Epidermal melanocyte (primary cell): ENCODE results near the gene KCNC1.

Source experiments
- DNase-seq: peaks from one replicate; pipeline ENCODE4 v3.0.0; 2011; ENCODE audit warnings: low spot score; ENCODE audit not compliant: insufficient read length

Gene KCNC1

DNA sequence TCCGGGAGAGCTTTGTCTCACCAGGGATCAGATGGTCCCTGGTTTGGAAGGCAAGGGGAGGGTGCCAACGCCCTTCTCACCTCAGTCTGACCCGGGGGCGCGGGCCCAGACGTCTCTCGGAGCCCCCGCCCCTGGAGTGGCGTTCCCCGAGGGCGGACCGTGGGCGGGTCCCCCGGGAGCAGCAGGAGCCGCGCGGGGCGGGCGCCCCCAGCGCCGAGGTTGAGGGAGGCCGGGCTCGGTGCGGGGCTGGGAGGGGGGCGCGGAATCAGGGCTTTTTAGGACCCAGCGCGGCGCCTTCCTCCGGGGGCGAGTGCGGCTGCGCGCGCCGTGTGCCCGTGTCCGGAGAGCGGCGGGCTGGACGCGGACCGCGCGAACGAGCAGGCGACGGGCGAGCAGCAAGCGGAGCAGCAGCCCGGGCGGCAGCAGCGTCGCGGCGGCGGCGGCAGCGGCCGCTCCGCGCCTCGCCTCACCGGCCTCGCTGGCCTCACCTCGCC is at the start of gene KCNC1:
TSS of gene KCNC1 (plus strand) at position 364 of the 494 bp plus-strand sequence. CDS start 1,222 bp downstream, outside the sequence.
- no peak for DNase-seq

DNA sequence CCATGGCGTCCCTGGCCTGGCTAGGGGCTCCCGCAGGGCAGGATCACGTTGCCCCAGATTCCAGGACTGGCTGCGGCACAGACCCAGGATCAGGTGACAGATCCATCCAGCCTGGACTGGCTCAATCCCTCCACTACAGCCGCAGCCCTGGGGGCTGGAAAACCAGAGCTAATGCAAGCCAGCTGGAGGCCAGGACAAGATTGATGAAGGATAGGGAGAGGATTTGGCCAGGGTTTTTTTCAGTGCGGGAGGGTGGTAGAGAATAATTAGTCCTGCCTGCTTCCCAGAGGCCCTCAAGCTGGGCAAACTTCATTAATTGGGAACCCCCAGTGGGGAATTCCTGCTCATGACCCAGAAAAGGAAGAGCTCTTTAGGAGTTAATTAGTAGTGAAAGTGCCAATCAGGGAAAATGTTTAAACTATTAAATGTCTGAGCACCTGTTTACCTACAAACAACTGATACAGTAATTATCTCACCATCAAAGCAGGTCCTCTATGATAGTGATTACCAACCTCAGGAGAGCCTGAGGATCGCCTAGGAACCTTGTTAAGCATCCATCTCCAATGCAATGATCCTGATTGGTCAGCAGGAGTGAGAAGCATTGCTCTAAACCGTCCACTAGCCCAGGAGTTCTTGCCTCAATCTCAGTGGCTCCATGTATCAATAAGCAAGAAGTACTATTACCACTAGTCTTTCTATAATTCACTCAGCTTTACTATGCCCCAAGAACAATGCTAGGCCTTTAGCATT is 48.2 kb upstream of the KCNC1 start:
- DNase-seq, result no peak

DNA sequence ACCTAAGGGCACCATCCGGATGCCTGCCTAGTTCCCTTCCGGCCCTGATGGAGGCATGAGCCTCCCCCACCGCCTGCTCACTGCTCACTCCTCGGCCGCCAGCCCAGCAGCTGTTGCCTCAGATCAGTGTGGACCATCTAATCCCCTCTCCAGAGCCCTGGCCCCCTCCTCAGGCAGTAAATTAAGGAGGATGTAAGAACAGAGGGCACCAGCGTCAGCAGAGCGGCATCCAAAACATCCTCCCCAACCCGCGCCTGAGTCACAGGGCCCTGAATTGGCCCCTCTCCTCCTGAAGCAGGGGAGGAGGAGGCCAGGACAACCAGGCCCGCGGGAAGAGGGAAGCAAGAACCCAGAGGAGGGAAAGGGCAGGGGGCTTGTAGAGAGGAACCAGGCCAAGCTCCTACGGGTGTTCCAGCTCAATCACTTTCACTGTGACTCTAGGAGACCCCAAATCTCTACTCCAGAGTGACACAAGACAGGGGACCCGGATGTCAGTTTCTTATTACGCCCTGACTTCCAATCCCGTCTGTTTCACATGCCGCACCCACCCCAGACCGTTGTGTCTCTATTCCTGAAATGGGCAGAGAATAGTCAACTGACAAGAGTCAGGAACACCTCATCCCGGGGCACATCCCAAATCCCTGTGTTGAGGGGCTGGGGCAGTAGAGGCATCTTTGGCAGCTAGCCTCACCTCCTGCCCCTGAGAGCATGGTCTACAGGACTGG is 46.5 kb upstream of the KCNC1 start:
- no peak for DNase-seq

DNA sequence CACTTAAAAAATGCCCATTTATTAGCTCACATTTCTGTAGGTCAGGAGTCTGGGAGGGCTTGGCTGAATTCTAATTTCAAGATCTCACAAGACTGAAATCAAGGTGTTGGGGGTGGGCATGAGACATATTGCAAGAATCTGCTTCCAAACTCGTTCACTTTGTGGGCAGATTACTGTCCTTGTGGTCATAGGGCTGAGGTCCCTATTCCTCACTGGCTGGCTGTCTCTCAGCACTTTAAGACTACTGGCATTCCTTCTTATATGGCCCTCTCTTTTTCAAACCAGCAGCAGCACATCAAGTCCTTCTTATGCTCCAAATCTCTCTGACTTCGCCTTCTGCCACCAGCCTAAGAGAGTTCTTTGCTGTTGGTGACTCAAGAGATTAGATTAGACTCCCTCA is 43.0 kb upstream of the KCNC1 start:
- no peak for DNase-seq

DNA sequence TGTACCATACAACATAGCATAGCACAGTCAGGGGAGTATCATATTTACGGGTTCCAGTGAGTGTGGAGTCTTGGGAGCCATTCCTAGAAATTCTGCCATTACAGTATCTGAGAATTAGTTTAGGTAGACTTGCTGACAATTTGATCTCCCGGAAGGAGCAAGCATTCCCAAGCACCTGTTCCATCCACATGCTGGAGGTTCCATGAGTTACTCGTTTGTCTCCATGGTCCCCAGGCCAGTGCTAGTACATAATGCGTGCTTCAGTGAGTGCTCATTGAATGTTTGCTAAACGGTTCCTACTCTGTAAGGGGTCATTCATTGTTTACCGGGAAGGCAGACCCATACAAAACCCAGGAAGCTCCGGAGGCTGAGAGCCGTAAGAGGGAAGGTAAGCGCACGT is 42.6 kb upstream of the KCNC1 start:
- DNase-seq, result no peak

DNA sequence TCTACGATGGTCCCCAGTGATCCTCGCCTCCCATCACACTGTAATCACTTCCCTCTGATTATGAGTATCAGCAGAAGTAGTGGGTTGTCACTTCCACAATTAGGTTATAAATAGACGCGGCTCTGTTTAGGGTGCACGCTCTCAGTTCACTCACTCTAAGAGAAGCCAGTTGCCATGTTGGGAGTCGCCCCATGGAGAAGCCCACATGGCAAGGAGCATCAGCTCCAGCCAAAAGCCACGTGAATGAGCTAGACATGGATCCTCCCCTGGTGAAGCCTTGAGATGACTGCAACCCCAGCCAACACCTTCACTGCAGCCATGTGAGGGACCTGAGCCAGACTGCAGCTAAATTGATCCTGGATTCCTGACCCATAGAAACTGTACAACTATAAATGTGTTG is 41.6 kb upstream of the KCNC1 start:
- DNase-seq, result no peak

DNA sequence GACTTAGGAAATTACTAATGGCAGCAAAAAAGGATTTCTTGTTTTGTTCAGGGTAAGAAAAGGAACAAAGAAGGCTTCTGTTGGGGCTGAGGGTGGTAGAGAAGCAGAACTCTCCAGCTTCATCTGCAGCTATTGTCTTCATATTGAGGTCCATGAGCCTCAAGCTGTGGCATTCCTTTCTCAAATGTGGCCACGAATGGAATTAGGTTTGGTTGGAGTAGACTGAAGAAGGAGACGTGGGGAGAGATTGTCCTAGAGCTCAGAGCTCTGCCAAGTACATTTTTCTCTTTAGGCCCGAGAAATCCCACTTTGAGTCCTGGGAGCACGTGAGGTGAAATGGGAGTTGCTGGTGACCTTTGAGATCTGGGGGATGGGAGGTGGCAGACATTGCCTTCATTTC is 41.0 kb upstream of the KCNC1 start:
- no peak for DNase-seq

DNA sequence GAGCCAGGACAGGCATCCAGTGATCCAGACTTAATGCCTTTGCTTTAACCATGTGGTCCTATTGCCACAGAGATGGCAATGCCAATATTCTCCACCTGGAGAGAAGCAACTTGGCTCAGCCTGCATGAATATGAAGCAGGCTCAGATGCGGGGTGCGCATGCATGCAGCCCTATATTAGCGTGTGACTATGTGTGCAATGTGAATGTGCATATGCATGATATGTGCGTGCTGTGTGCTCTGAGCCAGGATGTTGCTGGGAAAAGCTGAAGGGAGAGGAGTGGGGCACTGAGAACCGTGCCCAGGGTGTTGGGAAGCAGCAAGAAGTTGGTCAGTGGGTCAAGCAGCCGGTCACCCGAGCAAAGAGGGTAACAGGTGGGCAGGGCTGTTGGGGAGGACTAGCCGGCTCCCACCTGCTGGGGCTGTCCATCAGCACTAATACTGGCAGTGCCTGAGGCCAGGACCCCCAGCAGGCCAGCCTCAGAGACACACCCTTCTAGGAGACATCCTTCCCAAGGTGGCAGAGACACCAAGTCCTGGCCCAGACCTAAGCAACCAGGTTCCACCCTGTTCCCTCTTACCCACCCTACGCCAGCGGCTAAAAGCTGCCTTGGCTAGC is 40.0 kb upstream of the KCNC1 start:
- no peak for DNase-seq

DNA sequence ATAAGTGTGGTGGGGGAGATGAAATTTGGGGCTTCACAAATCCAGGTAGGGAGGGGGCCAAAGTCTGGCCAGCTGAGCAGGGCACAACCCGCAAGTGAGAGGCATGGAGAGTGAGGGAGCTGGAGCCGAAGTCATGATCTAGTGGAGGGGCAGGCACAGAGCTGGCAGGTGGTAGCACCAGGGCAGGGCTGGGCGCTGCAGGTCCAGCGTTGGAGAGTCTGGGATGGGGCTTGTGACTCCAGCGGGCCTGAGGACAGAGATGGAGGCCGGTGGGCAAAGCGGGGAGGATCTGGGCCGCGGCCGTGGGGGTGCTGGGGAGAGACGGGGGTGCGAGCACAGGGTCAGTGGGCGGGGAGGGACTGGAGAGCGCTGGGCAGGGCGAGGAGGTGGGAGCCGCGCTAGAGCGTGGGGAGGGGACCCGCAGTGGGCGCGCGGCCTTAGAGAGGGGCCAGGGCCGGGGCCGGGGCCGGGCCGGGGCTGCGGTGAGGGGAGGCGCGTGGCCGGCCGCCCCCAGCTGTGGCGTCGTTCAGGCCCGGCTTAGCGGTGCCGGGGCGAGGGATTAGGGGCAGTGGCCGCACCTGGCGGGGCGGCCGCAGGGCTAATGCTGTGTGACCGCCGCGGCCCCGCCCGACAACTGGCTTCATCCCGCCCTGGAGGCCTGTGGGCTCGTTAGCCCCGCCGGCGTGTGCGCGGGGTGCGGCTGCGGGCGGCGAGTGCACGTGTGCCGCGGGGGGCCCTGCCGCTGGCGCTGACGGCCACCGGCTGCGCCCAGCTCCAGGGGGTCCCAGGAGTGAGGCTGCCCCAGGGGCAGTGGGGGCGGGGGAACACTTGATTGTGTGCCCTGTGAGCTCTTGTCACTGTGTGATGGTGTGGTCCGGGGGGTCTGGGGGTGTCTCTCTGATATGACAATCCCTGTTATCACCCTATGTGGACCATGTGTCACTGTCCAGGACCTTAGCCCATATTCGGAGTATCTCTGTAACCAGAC is 38.8 kb upstream of the KCNC1 start:
- no peak for DNase-seq

DNA sequence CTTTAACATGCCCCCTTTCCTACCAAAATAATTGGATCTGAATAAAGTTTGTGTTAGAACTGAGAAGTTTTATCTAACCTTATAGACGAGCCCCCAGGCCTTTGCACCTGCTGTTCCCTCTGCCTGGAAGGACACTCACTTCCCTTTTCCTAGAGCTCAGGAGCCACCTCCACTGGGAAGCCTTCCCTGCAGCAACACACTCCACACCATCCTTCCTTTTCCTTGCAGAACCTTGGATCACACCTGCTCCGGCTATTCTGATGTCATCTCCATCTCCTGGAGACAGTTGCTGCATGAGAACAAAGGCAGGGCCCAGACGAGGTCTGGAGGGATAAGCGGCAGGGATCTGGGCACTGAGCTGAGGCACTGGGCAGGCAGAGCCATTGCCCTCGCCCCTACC is 37.8 kb upstream of the KCNC1 start:
- DNase-seq, result no peak

- DNase-seq, result no peak
Measured at GRCh38 chr11:17697175-17697949, 37.2 kb upstream of the KCNC1 start.

DNA sequence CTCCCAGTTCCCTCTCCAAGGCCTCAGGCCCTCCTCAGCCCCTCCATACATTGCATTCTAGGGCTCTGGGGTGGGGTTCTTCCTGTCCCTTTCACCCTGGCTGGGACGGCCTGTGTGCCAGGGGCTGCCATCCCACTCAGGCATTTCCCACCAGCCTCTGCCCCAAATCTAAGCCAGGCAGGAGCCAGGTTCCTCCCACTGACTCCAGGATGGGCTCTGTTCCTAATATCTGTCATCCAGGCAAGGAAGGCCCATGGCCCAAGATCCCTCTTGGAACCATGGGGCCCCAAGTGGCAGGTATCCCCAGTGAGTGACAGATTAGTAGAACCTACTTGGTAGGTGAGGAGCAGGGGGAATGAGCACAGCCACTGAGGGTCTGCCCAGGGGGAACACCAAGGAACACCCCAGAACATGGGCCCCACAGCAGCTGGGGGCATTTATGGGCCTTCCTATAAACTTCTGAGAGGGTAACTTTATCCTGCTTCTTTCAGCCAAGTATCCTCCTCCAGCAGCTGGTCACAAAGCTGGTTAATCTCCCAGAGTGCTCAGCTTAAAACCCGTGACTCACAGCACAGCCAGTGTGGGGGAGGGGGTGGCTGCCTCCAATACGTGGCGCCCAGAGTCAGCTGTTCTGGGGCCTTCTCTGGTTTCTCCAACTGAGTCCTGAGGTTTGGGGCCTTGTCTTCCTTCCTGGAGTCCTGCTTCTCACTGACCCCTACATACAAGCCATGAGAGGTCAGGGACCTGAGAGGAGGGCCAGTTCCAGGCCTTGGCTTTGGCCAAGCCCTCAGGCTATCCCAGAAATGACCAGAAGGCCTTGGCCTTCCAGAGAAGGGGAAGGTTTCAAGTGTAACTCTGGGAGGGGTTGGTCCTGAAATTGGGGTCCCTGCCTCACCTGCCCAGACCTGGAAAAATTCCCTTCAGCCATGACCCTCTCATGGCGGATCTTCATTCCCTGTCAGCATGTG is 35.1 kb upstream of the KCNC1 start:
- DNase-seq, result no peak

GRCh38 chr11:17700991-17701390 is 33.6 kb upstream of the KCNC1 start:
- DNase-seq, result no peak

- no peak for DNase-seq
Measured at GRCh38 chr11:17702876-17703275, 31.7 kb upstream of the KCNC1 start.

DNA sequence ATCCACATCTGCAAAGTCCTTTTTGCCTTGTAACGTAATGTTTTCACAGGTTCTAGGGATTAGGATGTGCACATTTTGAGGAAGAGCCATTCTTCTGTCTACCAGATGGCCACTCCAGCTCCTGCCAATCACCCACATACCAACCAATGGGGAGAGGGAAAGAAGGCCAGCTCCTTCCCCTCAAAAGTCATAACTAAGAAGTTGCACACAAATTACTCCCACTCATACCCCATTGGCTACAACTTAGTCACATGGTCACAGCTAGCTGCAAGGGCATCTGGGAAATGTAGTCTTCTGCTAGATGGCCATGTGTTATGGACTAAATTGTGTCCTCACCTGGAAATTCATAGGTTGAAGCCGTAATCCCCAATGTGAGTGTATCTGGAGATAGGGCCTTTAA is 30.6 kb upstream of the KCNC1 start:
- no peak for DNase-seq

- no peak for DNase-seq
Measured at GRCh38 chr11:17707830-17708229, 26.8 kb upstream of the KCNC1 start.

DNA sequence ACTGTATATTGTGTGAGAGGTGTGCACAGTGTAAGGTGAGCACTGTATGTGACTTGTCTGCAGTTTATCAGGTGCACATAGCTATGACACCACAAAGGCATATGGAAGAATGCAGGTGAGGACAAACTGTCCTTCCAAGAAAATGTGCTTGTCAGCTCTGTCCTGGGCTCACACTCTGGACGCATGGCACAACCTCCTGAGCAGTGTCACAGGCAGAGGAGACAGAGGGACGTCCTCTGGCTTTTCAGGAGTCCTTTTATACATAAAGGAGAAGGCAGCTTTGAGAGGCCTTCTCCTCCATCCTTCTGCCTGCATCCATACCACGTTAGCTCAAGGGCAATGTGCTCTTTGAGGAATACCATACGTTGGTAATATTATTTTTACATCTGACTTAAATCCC is 22.7 kb upstream of the KCNC1 start:
- DNase-seq, result no peak

DNA sequence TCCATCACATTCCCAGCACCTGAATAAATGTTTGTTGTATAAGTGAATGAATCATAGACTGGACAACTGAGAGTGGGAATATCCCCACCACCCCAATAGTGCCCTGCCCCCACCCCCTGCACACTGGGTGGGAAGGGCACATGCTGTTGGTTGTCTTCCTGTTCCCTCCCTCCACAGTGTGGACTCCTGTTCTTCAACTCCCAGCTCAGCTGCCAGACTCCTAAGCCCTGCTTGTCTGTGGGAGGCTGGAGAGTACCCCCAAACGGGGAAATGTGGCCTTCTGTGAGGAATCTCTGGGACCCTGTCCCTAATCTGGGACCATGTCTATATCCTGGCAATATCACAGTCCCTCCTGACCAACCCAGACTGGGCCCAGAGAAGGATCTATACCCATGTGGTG is 20.7 kb upstream of the KCNC1 start:
- no peak for DNase-seq

- DNase-seq, result no peak
Measured at GRCh38 chr11:17714356-17714854, 20.2 kb upstream of the KCNC1 start.
